DND-41 (cell line): Measurements from ENCODE around the gene PEMT.

Experiments
- EZH2 ChIP-seq: IDR thresholded peaks from 3 replicates; pipeline ENCODE4 v1.6.1; 2012; ENCODE audit warnings: borderline replicate concordance, low read depth, mild to moderate bottlenecking, moderate library complexity, low read length, inconsistent platforms; ENCODE audit not compliant: severe bottlenecking
- TF ChIP-seq, protein P1 (sequence below): IDR thresholded peaks from 2 replicates; pipeline ENCODE4 v1.5.1; 2012; ENCODE audit warnings: borderline replicate concordance, low read length, moderate library complexity, mild to moderate bottlenecking; ENCODE audit not compliant: poor library complexity, severe bottlenecking; ENCODE audit errors: extremely low read depth

DNA sequence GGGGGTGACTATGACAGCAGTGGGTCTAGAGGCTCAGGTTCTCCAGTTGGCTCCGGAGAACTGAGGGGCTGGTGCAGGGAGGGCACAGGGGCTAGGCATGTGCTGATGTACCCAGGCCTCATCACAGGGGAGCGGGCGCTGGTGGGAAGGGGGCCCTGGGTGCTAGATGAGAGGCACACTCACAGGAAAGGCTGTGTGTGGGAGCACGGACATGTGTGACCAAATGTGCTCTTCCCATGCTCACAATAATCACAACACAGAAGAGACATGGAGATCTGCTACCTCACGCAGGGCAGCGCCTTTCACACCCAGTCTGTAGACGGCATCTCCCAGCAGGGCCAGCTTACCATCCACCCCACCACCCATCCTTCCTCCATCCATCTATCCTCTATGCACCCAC is 77.9 kb downstream of the PEMT start:
- TF ChIP-seq, protein P1, sequence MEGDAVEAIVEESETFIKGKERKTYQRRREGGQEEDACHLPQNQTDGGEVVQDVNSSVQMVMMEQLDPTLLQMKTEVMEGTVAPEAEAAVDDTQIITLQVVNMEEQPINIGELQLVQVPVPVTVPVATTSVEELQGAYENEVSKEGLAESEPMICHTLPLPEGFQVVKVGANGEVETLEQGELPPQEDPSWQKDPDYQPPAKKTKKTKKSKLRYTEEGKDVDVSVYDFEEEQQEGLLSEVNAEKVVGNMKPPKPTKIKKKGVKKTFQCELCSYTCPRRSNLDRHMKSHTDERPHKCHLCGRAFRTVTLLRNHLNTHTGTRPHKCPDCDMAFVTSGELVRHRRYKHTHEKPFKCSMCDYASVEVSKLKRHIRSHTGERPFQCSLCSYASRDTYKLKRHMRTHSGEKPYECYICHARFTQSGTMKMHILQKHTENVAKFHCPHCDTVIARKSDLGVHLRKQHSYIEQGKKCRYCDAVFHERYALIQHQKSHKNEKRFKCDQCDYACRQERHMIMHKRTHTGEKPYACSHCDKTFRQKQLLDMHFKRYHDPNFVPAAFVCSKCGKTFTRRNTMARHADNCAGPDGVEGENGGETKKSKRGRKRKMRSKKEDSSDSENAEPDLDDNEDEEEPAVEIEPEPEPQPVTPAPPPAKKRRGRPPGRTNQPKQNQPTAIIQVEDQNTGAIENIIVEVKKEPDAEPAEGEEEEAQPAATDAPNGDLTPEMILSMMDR, result no peak
- no peak for TF ChIP-seq EZH2
